HCT116 (cell line): ENCODE data around the gene RANBP10. TPM values are rescaled to one million over a fixed set of nuclear protein-coding genes. Genes with fewer than 3 reads are reported as not detected.

Experiments
- ATAC-seq: fragments of 200-7000 bp; cut with Tn5 transposase; 2 replicates; pipeline ENCODE4 v1.9.1; 2020; ENCODE audit warnings: mild to moderate bottlenecking, moderate library complexity
- BruUV-seq: library from RNA; stranded (reverse); fragments of 400-500 nt; replicated peaks from 2 replicates; lab custom pipeline; 2021; lab: Mats Ljungman, UMichigan
- CTCF ChIA-PET: fragments of 300-600 bp; sonication (Branson Sonifier 250); formaldehyde crosslinking; loops from one replicate; lab custom pipeline; 2021; ENCODE audit warnings: antibody characterized with exemption; lab: Charles Lee
- POLR2A ChIA-PET: fragments of 300-600, 350-600 bp; sonication (Branson Sonifier 250); formaldehyde crosslinking; loops from one replicate; lab custom pipeline; 2021; ENCODE audit warnings: antibody characterized with exemption; lab: Charles Lee
- RAD21 ChIA-PET, 2 experiments: fragments of 300-600 bp; sonication (Branson Sonifier 250); formaldehyde crosslinking; loops; one replicate each; lab custom pipeline; 2023; ENCODE audit warnings: low total read pairs in 2 of 2; ENCODE audit not compliant: uncharacterized antibody in 2 of 2, unreplicated experiment in 2 of 2, low non-redundant PET in 1 of 2; lab: Charles Lee
- DNase-seq: peaks from one replicate; pipeline ENCODE4 v3.0.0-alpha.2; 2010; ENCODE audit warnings: low read depth, low spot score
- H2AFZ ChIP-seq: fragments of 200-600 bp; shearing (Covaris generic), sonication (generic); 2 replicates; pipeline ENCODE4 v1.6.1; 2017; ENCODE audit warnings: low read depth, mixed run types, mixed read lengths, antibody characterized with exemption, low read length; ENCODE audit not compliant: poor library complexity, severe bottlenecking
- H3K27ac ChIP-seq: 2 replicates; pipeline ENCODE4 v1.5.1; 2012; ENCODE audit warnings: low read depth, low read length
- H3K27me3 ChIP-seq: fragments of 200-600 bp; sonication (generic); 2 replicates; pipeline ENCODE4 v1.6.1; 2016; ENCODE audit warnings: mixed run types, low read length, mixed read lengths; ENCODE audit not compliant: insufficient read depth
- H3K36me3 ChIP-seq, 2 experiments: fragments of 200-500 bp in 1 of 2; fragments of 200-600 bp in 1 of 2; sonication (Bioruptor generic) in 1 of 2; sonication (generic) in 1 of 2; 2 replicates each; pipeline versions ENCODE4 v1.5.1 to v1.6.1; 2014 to 2016; ENCODE audit warnings: low read length in 2 of 2, inconsistent platforms in 1 of 2, mixed read lengths in 1 of 2, mixed run types in 1 of 2; ENCODE audit not compliant: insufficient read depth in 2 of 2, control insufficient read depth in 1 of 2
- H3K4me1 ChIP-seq, 2 experiments: fragments of 200-600 bp in 1 of 2; sonication (generic) in 1 of 2; 2 replicates each; pipeline versions ENCODE4 v1.5.1 to v1.6.1; 2012 to 2017; ENCODE audit warnings: low read length in 2 of 2, inconsistent platforms in 1 of 2, mild to moderate bottlenecking in 1 of 2, mixed read lengths in 1 of 2, mixed run types in 1 of 2, moderate library complexity in 1 of 2; ENCODE audit not compliant: insufficient read depth in 2 of 2, control insufficient read depth in 1 of 2
- H3K4me2 ChIP-seq: fragments of 200-600 bp; sonication (generic); 2 replicates; pipeline ENCODE4 v1.6.1; 2017; ENCODE audit warnings: mixed run types, low read length, mixed read lengths
- H3K4me3 ChIP-seq, 2 experiments: fragments of 200-600 bp in 1 of 2; sonication (generic) in 1 of 2; replicated peaks in 1 of 2; 2 replicates each; pipeline ENCODE4 v1.5.1; 2011 to 2016; ENCODE audit warnings: low read length in 2 of 2, control low read depth in 1 of 2, low read depth in 1 of 2, mild to moderate bottlenecking in 1 of 2, mixed read lengths in 1 of 2, mixed run types in 1 of 2
- H3K79me2 ChIP-seq: fragments of 200-600 bp; sonication (generic); 2 replicates; pipeline ENCODE4 v1.6.1; 2017; ENCODE audit warnings: mild to moderate bottlenecking, mixed run types, low read length, moderate library complexity, mixed read lengths; ENCODE audit not compliant: insufficient read depth
- H3K9ac ChIP-seq: fragments of 200-600 bp; sonication (generic); 2 replicates; pipeline ENCODE4 v1.6.1; 2016; ENCODE audit warnings: low read length, mixed read lengths
- H3K9me2 ChIP-seq: fragments of 200-600 bp; sonication (generic), shearing (Covaris generic); 2 replicates; pipeline ENCODE4 v1.6.1; 2017; ENCODE audit warnings: mixed run types, mild to moderate bottlenecking, moderate library complexity; ENCODE audit not compliant: insufficient read depth
- H3K9me3 ChIP-seq, 2 experiments: fragments of 200-500 bp in 1 of 2; fragments of 200-600 bp in 1 of 2; sonication (Bioruptor generic) in 1 of 2; sonication (generic) in 1 of 2; 2 replicates each; pipeline ENCODE4 v1.6.1; 2014 to 2017; ENCODE audit warnings: low read length in 2 of 2, mixed read lengths in 2 of 2, inconsistent platforms in 1 of 2, low read depth in 1 of 2, mild to moderate bottlenecking in 1 of 2, mixed run types in 1 of 2, moderate library complexity in 1 of 2; ENCODE audit not compliant: control insufficient read depth in 1 of 2, insufficient read depth in 1 of 2
- H4K20me1 ChIP-seq: fragments of 200-600 bp; sonication (generic), shearing (Covaris generic); 2 replicates; pipeline ENCODE4 v1.6.1; 2017; ENCODE audit warnings: mixed run types, mild to moderate bottlenecking, moderate library complexity; ENCODE audit not compliant: insufficient read depth
- REST ChIP-seq: IDR thresholded peaks from 2 replicates; pipeline ENCODE4 v1.6.1; 2012; ENCODE audit warnings: low read depth
- TCF7L2 ChIP-seq: IDR thresholded peaks from 2 replicates; pipeline ENCODE4 v1.7.0; 2011; ENCODE audit warnings: borderline replicate concordance, inconsistent platforms; ENCODE audit not compliant: insufficient read depth, insufficient read length; ENCODE audit errors: extremely low read depth
- YY1 ChIP-seq: IDR thresholded peaks from 2 replicates; pipeline ENCODE4 v1.6.1; 2011; ENCODE audit warnings: low read length, low read depth, moderate library complexity, mild to moderate bottlenecking; ENCODE audit not compliant: insufficient replicate concordance; ENCODE audit errors: extremely low read depth
- ZNF274 ChIP-seq: fragments of 200-500 bp; sonication (Bioruptor generic); IDR thresholded peaks from 2 replicates; pipeline ENCODE4 v1.6.1; 2014; ENCODE audit warnings: mild to moderate bottlenecking, low read depth, low read length, inconsistent platforms
- intact Hi-C: fragments of 100-400 bp; cut with micrococcal nuclease; formaldehyde crosslinking; loops from 2 replicates; pipeline ENCODE4 v1.10.0; 2022
- total RNA-seq: library from RNA; stranded (reverse); gene quantifications from one replicate; pipeline ENCODE4 v1.2.1, GENCODE V29; 2021; ENCODE audit not compliant: unreplicated experiment
- TF ChIP-seq, protein P1 (sequence below): IDR thresholded peaks from 2 replicates; pipeline ENCODE4 v1.6.1; 2012
- TF ChIP-seq, protein P2 (sequence below): IDR thresholded peaks from 2 replicates; pipeline ENCODE4 v1.6.1; 2011; ENCODE audit warnings: mild to moderate bottlenecking, low read length, moderate library complexity; ENCODE audit not compliant: insufficient replicate concordance; ENCODE audit errors: extremely low read depth

RANBP10 gene
- total RNA-seq, 1 experiment from 2014 or later = 16.9 TPM

GRCh38 chr16:67733734-67734470, 72.5 kb downstream of the RANBP10 start (continued):
- TF ChIP-seq REST (no peak), TCF7L2 (no peak), ZNF274 (no peak)

DNA sequence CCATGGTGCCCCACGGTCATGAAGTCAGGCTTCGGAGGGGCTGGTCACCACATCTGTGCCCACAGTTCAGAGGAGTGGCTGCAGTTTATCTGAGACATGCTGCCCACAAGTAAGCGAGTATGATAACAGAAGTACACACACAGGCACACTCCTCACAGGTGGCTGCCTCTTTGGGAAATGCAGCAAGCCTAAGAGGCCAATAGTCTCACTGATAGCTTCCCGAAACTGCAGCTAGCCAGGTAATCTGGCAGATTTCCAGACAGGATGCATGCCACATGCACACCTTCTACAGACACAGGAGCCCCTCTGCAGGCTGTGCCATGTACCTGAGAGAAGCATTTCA, 74.6 kb downstream of the RANBP10 start:
- ChIA-PET POLR2A (no interaction called here), CTCF (no interaction called here), RAD21 (no interaction called here)
- BruUV-seq = no TSS peak
- Histone ChIP-seq H3K4me3 (no peak overlapping the region), H3K27me3 (no peaks in the 10 kb centered on the region), H3K9me2 (no peaks in the 10 kb centered on the region), H2AFZ (no peak overlapping the region), H4K20me1 (no peaks in the 10 kb centered on the region), H3K4me1 (no peaks in the 10 kb centered on the region), H3K79me2 (no peaks in the 10 kb centered on the region), H3K36me3 (peaks cover 4 to 5% of the 10 kb centered on the region in 2 experiments; a peak in 3 of 4 replicates), H3K27ac (no peak overlapping the region), H3K9me3 (no peaks in the 10 kb centered on the region), H3K4me2 (no peak overlapping the region), H3K9ac (no peak overlapping the region)
- intact Hi-C loops = no loop called here
- DNase-seq (no peak), ATAC-seq (no peak)
- TF ChIP-seq, protein P1, sequence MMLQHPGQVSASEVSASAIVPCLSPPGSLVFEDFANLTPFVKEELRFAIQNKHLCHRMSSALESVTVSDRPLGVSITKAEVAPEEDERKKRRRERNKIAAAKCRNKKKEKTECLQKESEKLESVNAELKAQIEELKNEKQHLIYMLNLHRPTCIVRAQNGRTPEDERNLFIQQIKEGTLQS = no peak
- TF ChIP-seq, protein P2, sequence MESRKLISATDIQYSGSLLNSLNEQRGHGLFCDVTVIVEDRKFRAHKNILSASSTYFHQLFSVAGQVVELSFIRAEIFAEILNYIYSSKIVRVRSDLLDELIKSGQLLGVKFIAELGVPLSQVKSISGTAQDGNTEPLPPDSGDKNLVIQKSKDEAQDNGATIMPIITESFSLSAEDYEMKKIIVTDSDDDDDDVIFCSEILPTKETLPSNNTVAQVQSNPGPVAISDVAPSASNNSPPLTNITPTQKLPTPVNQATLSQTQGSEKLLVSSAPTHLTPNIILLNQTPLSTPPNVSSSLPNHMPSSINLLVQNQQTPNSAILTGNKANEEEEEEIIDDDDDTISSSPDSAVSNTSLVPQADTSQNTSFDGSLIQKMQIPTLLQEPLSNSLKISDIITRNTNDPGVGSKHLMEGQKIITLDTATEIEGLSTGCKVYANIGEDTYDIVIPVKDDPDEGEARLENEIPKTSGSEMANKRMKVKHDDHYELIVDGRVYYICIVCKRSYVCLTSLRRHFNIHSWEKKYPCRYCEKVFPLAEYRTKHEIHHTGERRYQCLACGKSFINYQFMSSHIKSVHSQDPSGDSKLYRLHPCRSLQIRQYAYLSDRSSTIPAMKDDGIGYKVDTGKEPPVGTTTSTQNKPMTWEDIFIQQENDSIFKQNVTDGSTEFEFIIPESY = no peak
- TF ChIP-seq YY1 = no peak
